Peyer's patch (tissue), 4 donors: Measurements from ENCODE around the gene LDLRAD3. TPM values are rescaled to one million over a fixed set of nuclear protein-coding genes. Genes with fewer than 3 reads are reported as not detected.

ENCODE experiments used
- DNase-seq, 3 donors: peaks; one replicate each; pipeline ENCODE4 v3.0.0-alpha.2; 2017 to 2019
- H3K27ac ChIP-seq, 4 donors: fragments of 200-600 bp; sonication (generic); one replicate each; pipeline ENCODE4 v1.5.1; 2016 to 2019
- H3K27me3 ChIP-seq, 2 donors: fragments of 200-600 bp; sonication (generic); one replicate each; pipeline ENCODE4 v1.5.1; 2019
- H3K36me3 ChIP-seq, 3 donors: fragments of 200-600 bp; sonication (generic); one replicate each; pipeline ENCODE4 v1.5.1; 2016 to 2019
- H3K4me1 ChIP-seq, 4 donors: fragments of 200-600 bp; sonication (generic); one replicate each; pipeline ENCODE4 v1.5.1; 2016 to 2019
- H3K4me3 ChIP-seq, 4 donors: fragments of 200-600 bp; sonication (generic); 1 replicate in 3 of 4; 2 replicates in 1 of 4; pipeline ENCODE4 v1.5.1; 2016 to 2019; ENCODE audit warnings: mild to moderate bottlenecking in 1 of 4
- H3K9me3 ChIP-seq, 4 donors: fragments of 200-600 bp; sonication (generic); one replicate each; pipeline ENCODE4 v1.5.1; 2016 to 2019; ENCODE audit warnings: mild to moderate bottlenecking in 1 of 4
- POLR2A ChIP-seq, 2 donors: fragments of 450-650 bp; IDR thresholded peaks; one replicate each; pipeline ENCODE4 v1.5.1; 2017; ENCODE audit warnings: antibody characterized with exemption in 2 of 2, mild to moderate bottlenecking in 2 of 2, moderate library complexity in 2 of 2
- total RNA-seq, 4 donors: library from RNA; depleted of rRNA; stranded (reverse); fragments of >200 nt; gene quantifications; one replicate each; pipeline ENCODE4 v1.1.0, GENCODE V29; 2016
- TF ChIP-seq, protein P1 (sequence below), 6 experiments: fragments of 450-650 bp in 4 of 6; fragments of 200-600 bp in 2 of 6; sonication (generic) in 1 of 6; IDR thresholded peaks; one replicate each; pipeline ENCODE4 v1.5.1; 2017 to 2019; ENCODE audit warnings: antibody characterized with exemption in 6 of 6, mild to moderate bottlenecking in 3 of 6, moderate library complexity in 1 of 6

Gene LDLRAD3
- total RNA-seq, 4 donors from 2014 or later = 1.2 to 14.0 (median 4.8) TPM

- Histone ChIP-seq H3K27me3 (no peaks in the 10 kb centered on the region), H3K4me1 (no peaks in the 10 kb centered on the region), H3K27ac (no peak overlapping the region), H3K4me3 (no peak overlapping the region), H3K36me3 (no peaks in the 10 kb centered on the region), H3K9me3 (no peaks in the 10 kb centered on the region)
- no peak for DNase-seq
- TF ChIP-seq POLR2A (IDR thresholded peaks at IDR 0.05) = no peak
- TF ChIP-seq, protein P1, sequence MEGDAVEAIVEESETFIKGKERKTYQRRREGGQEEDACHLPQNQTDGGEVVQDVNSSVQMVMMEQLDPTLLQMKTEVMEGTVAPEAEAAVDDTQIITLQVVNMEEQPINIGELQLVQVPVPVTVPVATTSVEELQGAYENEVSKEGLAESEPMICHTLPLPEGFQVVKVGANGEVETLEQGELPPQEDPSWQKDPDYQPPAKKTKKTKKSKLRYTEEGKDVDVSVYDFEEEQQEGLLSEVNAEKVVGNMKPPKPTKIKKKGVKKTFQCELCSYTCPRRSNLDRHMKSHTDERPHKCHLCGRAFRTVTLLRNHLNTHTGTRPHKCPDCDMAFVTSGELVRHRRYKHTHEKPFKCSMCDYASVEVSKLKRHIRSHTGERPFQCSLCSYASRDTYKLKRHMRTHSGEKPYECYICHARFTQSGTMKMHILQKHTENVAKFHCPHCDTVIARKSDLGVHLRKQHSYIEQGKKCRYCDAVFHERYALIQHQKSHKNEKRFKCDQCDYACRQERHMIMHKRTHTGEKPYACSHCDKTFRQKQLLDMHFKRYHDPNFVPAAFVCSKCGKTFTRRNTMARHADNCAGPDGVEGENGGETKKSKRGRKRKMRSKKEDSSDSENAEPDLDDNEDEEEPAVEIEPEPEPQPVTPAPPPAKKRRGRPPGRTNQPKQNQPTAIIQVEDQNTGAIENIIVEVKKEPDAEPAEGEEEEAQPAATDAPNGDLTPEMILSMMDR (IDR thresholded peaks at IDR 0.05) = no peak
Observed at GRCh38 chr11:36098853-36099375, 155.1 kb downstream of the LDLRAD3 start.

DNA sequence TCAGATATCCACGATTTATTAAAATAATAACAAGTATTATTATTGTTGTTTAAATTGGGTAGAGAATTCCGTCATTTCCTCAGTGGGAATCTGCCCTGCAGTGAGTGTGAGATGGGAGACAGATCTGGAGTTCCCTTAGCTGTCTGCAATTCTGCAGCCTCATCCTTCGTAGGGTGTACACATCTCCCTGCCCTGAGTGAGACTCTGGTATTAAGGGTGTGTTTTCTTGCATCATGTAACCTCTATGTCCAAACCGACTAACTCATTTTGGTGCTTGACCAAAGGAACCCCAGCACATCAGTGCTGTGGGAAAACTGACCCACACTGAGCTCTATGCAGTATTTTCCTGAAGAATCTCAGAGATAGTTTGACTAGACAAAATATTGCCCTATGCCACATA, 157.6 kb downstream of the LDLRAD3 start:
- TF ChIP-seq, protein P1 (IDR thresholded peaks at IDR 0.05) = no peak
- no peak for TF ChIP-seq POLR2A (IDR thresholded peaks at IDR 0.05)
- no peak overlapping the region for H3K4me3 ChIP-seq
- H3K27ac ChIP-seq = no peak overlapping the region
- H3K4me1 ChIP-seq = no peaks in the 10 kb centered on the region
- DNase-seq = no peak
- no peaks in the 10 kb centered on the region for H3K36me3 ChIP-seq
- H3K27me3 ChIP-seq = no peaks in the 10 kb centered on the region
- no peaks in the 10 kb centered on the region for H3K9me3 ChIP-seq

- no peaks in the 10 kb centered on the region for H3K4me1 ChIP-seq
- no peaks in the 10 kb centered on the region for H3K27me3 ChIP-seq
- DNase-seq = no peak
- no peaks in the 10 kb centered on the region for H3K36me3 ChIP-seq
- H3K4me3 ChIP-seq = no peak overlapping the region
- TF ChIP-seq, protein P1 (IDR thresholded peaks at IDR 0.05) = no peak
- TF ChIP-seq POLR2A (IDR thresholded peaks at IDR 0.05) = no peak
- H3K9me3 ChIP-seq = no peaks in the 10 kb centered on the region
- H3K27ac ChIP-seq = no peak overlapping the region
Observed at GRCh38 chr11:36102868-36103267, 159.0 kb downstream of the LDLRAD3 start.

DNA sequence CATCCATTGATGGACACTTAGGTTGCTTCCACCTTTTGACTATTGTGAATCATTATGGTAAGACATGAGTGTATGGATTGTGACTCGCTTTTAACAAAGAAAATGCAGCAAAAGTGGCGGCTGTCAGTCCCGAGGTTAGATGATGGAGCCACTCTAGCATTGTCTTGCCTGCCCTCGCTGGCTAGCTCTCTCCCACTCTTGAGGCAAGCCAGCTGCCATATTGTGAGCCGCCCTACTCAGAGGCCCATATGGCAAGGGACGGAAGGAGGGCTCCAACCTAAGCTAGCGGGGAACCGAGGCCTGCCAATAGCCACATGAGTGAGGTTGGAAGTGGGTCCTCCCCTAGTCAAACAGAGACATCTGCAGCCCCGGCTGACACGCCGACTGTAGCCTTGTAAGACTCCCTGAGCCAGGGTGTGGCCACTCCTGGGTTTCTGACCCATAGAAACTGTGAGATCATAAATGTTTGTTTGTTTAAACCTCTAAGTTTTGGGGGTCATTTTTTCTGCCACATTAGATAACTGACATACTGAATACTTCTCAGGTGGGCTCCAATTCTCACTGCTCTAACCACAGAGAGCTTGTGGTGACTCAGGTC, 160.2 kb downstream of the LDLRAD3 start:
- DNase-seq = no peak
- H3K4me1 ChIP-seq = no peaks in the 10 kb centered on the region
- H3K36me3 ChIP-seq = no peaks in the 10 kb centered on the region
- H3K27ac ChIP-seq = no peak overlapping the region
- no peaks in the 10 kb centered on the region for H3K27me3 ChIP-seq
- TF ChIP-seq, protein P1 (IDR thresholded peaks at IDR 0.05) = no peak
- TF ChIP-seq POLR2A (IDR thresholded peaks at IDR 0.05) = no peak
- no peaks in the 10 kb centered on the region for H3K9me3 ChIP-seq
- no peak overlapping the region for H3K4me3 ChIP-seq

- TF ChIP-seq, protein P1 (IDR thresholded peaks at IDR 0.05) = no peak
- no peak for TF ChIP-seq POLR2A (IDR thresholded peaks at IDR 0.05)
- no peak for DNase-seq
- Histone ChIP-seq H3K27ac (no peak overlapping the region), H3K36me3 (no peaks in the 10 kb centered on the region), H3K4me1 (no peaks in the 10 kb centered on the region), H3K9me3 (no peaks in the 10 kb centered on the region), H3K4me3 (no peak overlapping the region), H3K27me3 (no peaks in the 10 kb centered on the region)
Observed at GRCh38 chr11:36104660-36104992, 160.8 kb downstream of the LDLRAD3 start.
